GM23338 (cell line): Measurements from ENCODE around the gene CAPN10. TPM values are rescaled to one million over a fixed set of nuclear protein-coding genes. Genes with fewer than 3 reads are reported as not detected.

Source experiments
- ATAC-seq: fragments of 200-7000 bp; cut with Tn5 transposase; 3 replicates; pipeline ENCODE4 v1.9.1; 2020
- DNase-seq: peaks from one replicate; pipeline ENCODE4 v3.0.0-alpha.2; 2015; ENCODE audit warnings: low spot score
- H2AFZ ChIP-seq: fragments of 200-600 bp; sonication (generic); 2 replicates; pipeline ENCODE4 v1.8.0; 2016; ENCODE audit warnings: antibody characterized with exemption, mild to moderate bottlenecking, moderate library complexity
- H3F3A ChIP-seq: fragments of 200-600 bp; sonication (generic); replicated peaks from 2 replicates; pipeline ENCODE4 v1.8.0; 2017; ENCODE audit warnings: antibody characterized with exemption, mixed run types, low read depth
- H3K27ac ChIP-seq: fragments of 200-600 bp; sonication (generic); 2 replicates; pipeline ENCODE4 v1.6.1; 2016; ENCODE audit warnings: low read depth
- H3K27me3 ChIP-seq: fragments of 200-600 bp; sonication (generic); 2 replicates; pipeline ENCODE4 v1.8.0; 2016; ENCODE audit warnings: mild to moderate bottlenecking, mixed run types, moderate library complexity; ENCODE audit not compliant: insufficient read depth
- H3K36me3 ChIP-seq: fragments of 200-600 bp; sonication (generic); 2 replicates; pipeline ENCODE4 v1.8.0; 2016; ENCODE audit warnings: mild to moderate bottlenecking; ENCODE audit not compliant: insufficient read depth
- H3K4me1 ChIP-seq: fragments of 200-600 bp; sonication (generic); 2 replicates; pipeline ENCODE4 v1.8.0; 2016; ENCODE audit warnings: mild to moderate bottlenecking, moderate library complexity; ENCODE audit not compliant: insufficient read depth
- H3K4me2 ChIP-seq: fragments of 200-600 bp; sonication (generic); 2 replicates; pipeline ENCODE4 v1.7.1; 2017; ENCODE audit warnings: mixed run types
- H3K4me3 ChIP-seq: fragments of 200-600 bp; sonication (generic); 2 replicates; pipeline ENCODE4 v1.6.1; 2016; ENCODE audit warnings: mixed run types
- H3K79me2 ChIP-seq: fragments of 200-600 bp; sonication (generic); replicated peaks from 2 replicates; pipeline ENCODE4 v1.8.0; 2017; ENCODE audit warnings: mild to moderate bottlenecking; ENCODE audit not compliant: insufficient read depth
- H3K9me2 ChIP-seq: fragments of 200-600 bp; sonication (generic); 2 replicates; pipeline ENCODE4 v1.8.0; 2017; ENCODE audit not compliant: insufficient read depth
- H4K20me1 ChIP-seq: fragments of 200-600 bp; sonication (generic); replicated peaks from 2 replicates; pipeline ENCODE4 v1.8.0; 2017; ENCODE audit warnings: mild to moderate bottlenecking; ENCODE audit not compliant: insufficient read depth
- H3K27ac Mint-ChIP-seq: 2 replicates; pipeline ENCODE4 v1.8.0; 2020; ENCODE audit warnings: inconsistent platforms, mild to moderate bottlenecking, moderate library complexity, mixed read lengths
- H3K27me3 Mint-ChIP-seq: 3 replicates; pipeline ENCODE4 v1.8.0; 2022; ENCODE audit warnings: low read depth, mild to moderate bottlenecking, moderate library complexity, mixed read lengths, inconsistent platforms; ENCODE audit not compliant: insufficient read depth, poor library complexity
- H3K36me3 Mint-ChIP-seq: 3 replicates; pipeline ENCODE4 v1.8.0; 2021; ENCODE audit warnings: low read depth, mild to moderate bottlenecking, inconsistent platforms, moderate library complexity, mixed read lengths
- H3K4me1 Mint-ChIP-seq: 3 replicates; pipeline ENCODE4 v1.8.0; 2020; ENCODE audit warnings: mild to moderate bottlenecking, inconsistent platforms, mixed read lengths
- H3K4me3 Mint-ChIP-seq: 3 replicates; pipeline ENCODE4 v1.8.0; 2021; ENCODE audit warnings: moderate library complexity, mild to moderate bottlenecking, inconsistent platforms, mixed read lengths
- H3K9me3 Mint-ChIP-seq: 3 replicates; pipeline ENCODE4 v1.8.0; 2020; ENCODE audit warnings: moderate library complexity, mild to moderate bottlenecking, inconsistent platforms, mixed read lengths
- CREB1 ChIP-seq: fragments of 250-450 bp; sonication (Bioruptor Pico); IDR thresholded peaks from 2 replicates; pipeline ENCODE4 v1.5.0; 2020; ENCODE audit warnings: low read depth, mild to moderate bottlenecking, moderate library complexity
- CTCF ChIP-seq, 2 experiments: fragments of 200-600 bp in 1 of 2; sonication (generic) in 1 of 2; conservative IDR thresholded peaks; 2 replicates each; pipeline versions ENCODE4 v1.5.1 to v1.6.1; 2016 to 2017; ENCODE audit warnings: antibody characterized with exemption in 2 of 2, low read depth in 2 of 2, mild to moderate bottlenecking in 2 of 2, moderate library complexity in 1 of 2
- ETS1 ChIP-seq: IDR thresholded peaks from 2 replicates; pipeline ENCODE4 v1.6.1; 2016; ENCODE audit warnings: antibody characterized with exemption
- EZH2 ChIP-seq: fragments of 200-600 bp; sonication (generic); IDR thresholded peaks from one replicate; pipeline ENCODE4 v1.8.0; 2017; ENCODE audit warnings: antibody characterized with exemption, mild to moderate bottlenecking, low read depth; ENCODE audit not compliant: unreplicated experiment
- EZH2phosphoT487 ChIP-seq: fragments of 200-600 bp; sonication (generic); IDR thresholded peaks from one replicate; pipeline ENCODE4 v1.8.1; 2018; ENCODE audit warnings: antibody characterized with exemption; ENCODE audit not compliant: unreplicated experiment
- JUNB ChIP-seq: IDR thresholded peaks from one replicate; pipeline ENCODE4 v1.6.1; 2016; ENCODE audit warnings: antibody characterized with exemption; ENCODE audit not compliant: unreplicated experiment
- POLR2AphosphoS5 ChIP-seq: IDR thresholded peaks from 2 replicates; pipeline ENCODE4 v1.6.1; 2016; ENCODE audit warnings: antibody characterized with exemption, low read depth
- STAT1 ChIP-seq: IDR thresholded peaks from one replicate; pipeline ENCODE4 v1.6.1; 2016; ENCODE audit warnings: antibody characterized with exemption; ENCODE audit not compliant: unreplicated experiment
- ZNF114 ChIP-seq: fragments of 250-450 bp; sonication (Bioruptor Pico); IDR thresholded peaks from 2 replicates; pipeline ENCODE4 v1.5.0; 2020; ENCODE audit warnings: mild to moderate bottlenecking, moderate library complexity
- ZNF331 ChIP-seq: fragments of 250-450 bp; sonication (Bioruptor Pico); IDR thresholded peaks from 2 replicates; pipeline ENCODE4 v1.5.0; 2020; ENCODE audit warnings: low read depth, mild to moderate bottlenecking, moderate library complexity
- ZNF462 ChIP-seq: fragments of 250-450 bp; sonication (Bioruptor Pico); IDR thresholded peaks from 2 replicates; pipeline ENCODE4 v1.5.0; 2020; ENCODE audit warnings: mild to moderate bottlenecking, moderate library complexity
- polyA plus RNA-seq: library from polyadenylated mRNA; unstranded; fragments of >200 nt; fragmentation: Nextera tagmentation; extraction: Ambion mirVana; gene quantifications from 2 replicates; pipeline ENCODE4 v1.2.1, GENCODE V29; 2016
- total RNA-seq: library from RNA; depleted of rRNA; stranded (reverse); fragments of >200 nt; shearing (Covaris generic); gene quantifications from 2 replicates; pipeline ENCODE4 v1.2.3, GENCODE V29; 2014

The CAPN10 gene
- total and polyA plus RNA-seq, 2 experiments from 2014 or later: 30.2 to 59.8 TPM

GRCh38 chr2:240560084-240560479, 26.5 kb upstream of the CAPN10 start, which contains the start of gene DUSP28:
DUSP28 (plus strand) TSS chr2:240560357; CDS start chr2:240560685, 328 bp downstream.
- Histone ChIP-seq H3K27me3 (peaks cover 24% of the 10 kb centered on the region), H3K27ac (peak within 1 kb of the TSS; percentile 70; the same call in 1 of the 2 replicates), H3K79me2 (peaks cover 9% of the 10 kb centered on the region; the same call in 1 of the 2 replicates), H2AFZ (peak within 1 kb of the TSS; percentile 95), H3K9me2 (peaks cover 6% of the 10 kb centered on the region), H3K36me3 (no peaks in the 10 kb centered on the region), H3F3A (0 out of 2 replicates have a peak, but pooled peaks cover 5% of the 10 kb centered on the region), H3K4me2 (peak within 1 kb of the TSS; percentile 93), H3K4me1 (peaks cover 15% of the 10 kb centered on the region), H3K4me3 (peak within 1 kb of the TSS; percentile 81), H4K20me1 (no peaks in the 10 kb centered on the region)
- ATAC-seq (peak; percentile 50), DNase-seq (peak; percentile 79)
- Mint-ChIP-seq H3K4me1 (peaks cover 30% of the 10 kb centered on the region), H3K27me3 (peaks cover 32% of the 10 kb centered on the region), H3K36me3 (peaks cover 9% of the 10 kb centered on the region; the same call in 2 of the 3 replicates), H3K9me3 (no peaks in the 10 kb centered on the region; the same call in 2 of the 3 replicates), H3K27ac (peak within 1 kb of the TSS; percentile 82), H3K4me3 (peak within 1 kb of the TSS; percentile 71)
- TF ChIP-seq ZNF331 (CRISPR knock-in tag) (no peak), STAT1 (no peak), EZH2phosphoT487 (no peak), JUNB (no peak), POLR2AphosphoS5 (peak; percentile 74), CTCF (conservative IDR thresholded peaks at IDR 0.05; ENCODE audit: low read depth in 2 of 2) (no peak), CREB1 (peak; percentile 50; the same call in 1 of the 2 replicates), ETS1 (no peak), ZNF114 (CRISPR knock-in tag) (no peak), EZH2 (no peak), ZNF462 (CRISPR knock-in tag) (no peak)
